Limb (tissue), 2 donors: ENCODE measurements around the gene LGALS3.
A peak's percentile ranks its signal among the peaks of the same experiment; 100 is the strongest.
"Not testable (repeated sequence)": the region's sequence is repeated elsewhere in the genome, so short reads cannot be mapped to it uniquely, and the experiment has no call there.

Source experiments
- DNase-seq, 2 donors: peaks; one replicate each; pipeline ENCODE4 v3.0.0-alpha.2; 2016; ENCODE audit errors: extremely low spot score in 2 of 2

LGALS3 gene

GRCh38 chr14:55129086-55129427 is at the start of gene LGALS3:
LGALS3 (plus strand) TSS chr14:55129252; CDS start chr14:55137374, 8,122 bp downstream.
- peak in 1 of 2 donors; percentile 66 for DNase-seq

DNA sequence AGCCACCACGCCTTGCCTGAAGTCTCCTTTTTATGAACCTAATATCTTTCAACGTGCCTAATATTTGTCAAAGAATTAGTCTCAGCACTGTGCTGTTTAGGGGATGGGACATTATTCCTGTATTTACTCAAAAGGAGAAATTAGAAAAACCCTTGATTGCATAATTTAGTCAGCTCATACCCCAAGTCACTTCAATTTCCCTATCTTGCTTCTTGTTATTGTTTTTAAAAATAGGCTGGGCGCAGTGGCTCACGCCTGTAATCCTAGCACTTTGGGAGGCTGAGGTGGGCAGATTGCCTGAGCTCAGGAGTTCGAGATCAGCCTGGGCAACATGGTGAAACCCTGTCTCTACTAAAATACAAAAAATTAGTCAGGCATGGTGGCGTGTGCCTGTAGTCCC is 49.1 kb upstream of the LGALS3 start:
- not testable (repeated sequence) for DNase-seq

GRCh38 chr14:55084401-55085059 is 44.5 kb upstream of the LGALS3 start:
- DNase-seq, result no peak

GRCh38 chr14:55085060-55085660 is 43.9 kb upstream of the LGALS3 start:
- DNase-seq, result no peak

DNA sequence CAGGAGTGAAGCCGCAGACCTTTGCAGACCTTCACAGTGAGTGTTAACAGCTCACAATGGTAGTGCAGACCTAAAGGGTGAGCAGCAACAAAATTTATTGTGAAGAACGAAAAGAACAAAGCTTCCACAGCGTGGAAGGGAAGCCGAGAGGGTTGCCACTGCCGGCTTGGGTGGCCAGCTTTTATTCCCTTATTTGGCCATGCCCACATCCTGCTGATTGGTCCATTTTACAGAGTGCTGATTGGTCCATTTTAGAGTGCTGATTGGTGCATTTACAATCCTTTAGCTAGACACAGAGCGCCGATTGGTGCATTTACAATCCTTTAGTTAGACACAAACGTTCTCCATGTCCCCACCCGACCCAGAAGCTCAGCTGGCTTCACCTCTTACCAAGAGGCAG is 42.1 kb upstream of the LGALS3 start:
- DNase-seq, result no peak

- no peak for DNase-seq
These were observed 40.7 kb upstream of the LGALS3 start for GRCh38 chr14:55088356-55088755.

- DNase-seq, result peak in 1 of 2 donors; percentile 78
These were observed 36.7 kb upstream of the LGALS3 start for GRCh38 chr14:55092341-55092740.

- DNase-seq, result no peak
These were observed 34.5 kb upstream of the LGALS3 start for GRCh38 chr14:55094292-55095157.

GRCh38 chr14:55097881-55098560 is 31.0 kb upstream of the LGALS3 start:
- no peak for DNase-seq

GRCh38 chr14:55098561-55098898 is 30.5 kb upstream of the LGALS3 start:
- no peak for DNase-seq

GRCh38 chr14:55099756-55100155 is 29.3 kb upstream of the LGALS3 start:
- DNase-seq, result peak in 1 of 2 donors; percentile 65

- DNase-seq, result no peak
These were observed 27.4 kb upstream of the LGALS3 start for GRCh38 chr14:55101698-55102097.

GRCh38 chr14:55102141-55102621 is 26.9 kb upstream of the LGALS3 start:
- peak; percentile 58 to 86 for DNase-seq

DNA sequence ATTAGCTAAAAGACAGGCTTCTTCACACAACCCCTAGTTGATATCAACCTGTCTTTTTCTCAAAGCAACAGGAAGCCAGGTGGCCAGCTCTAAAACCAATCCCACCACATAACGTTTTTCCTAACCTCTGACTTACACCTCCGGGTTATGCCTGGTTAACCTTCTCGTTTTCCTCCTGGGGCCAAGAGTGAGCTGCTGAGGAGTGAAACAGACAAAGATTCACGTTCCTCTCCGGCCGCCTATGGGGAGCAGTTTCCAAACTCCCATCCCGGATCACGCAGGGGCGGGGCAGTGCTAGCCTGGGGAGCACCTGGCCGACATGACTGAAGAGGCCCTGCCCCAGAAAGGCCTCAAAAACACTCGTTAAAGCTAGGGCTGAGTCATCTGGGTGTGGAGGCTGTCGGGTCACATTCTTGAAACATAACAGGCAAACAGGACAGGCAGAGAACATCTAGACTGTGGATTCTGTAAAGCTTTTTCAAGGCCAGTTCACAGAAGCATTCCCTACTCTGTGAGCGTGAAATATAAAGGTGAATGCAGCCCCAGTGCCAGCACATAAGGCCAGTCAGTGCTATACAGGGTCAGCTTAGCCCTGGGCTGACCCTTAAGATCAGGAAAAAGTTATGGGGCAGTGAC is 25.9 kb upstream of the LGALS3 start:
- DNase-seq, result peak; percentile 59 to 65

GRCh38 chr14:55103971-55104954 is 24.8 kb upstream of the LGALS3 start:
- DNase-seq, result no peak

DNA sequence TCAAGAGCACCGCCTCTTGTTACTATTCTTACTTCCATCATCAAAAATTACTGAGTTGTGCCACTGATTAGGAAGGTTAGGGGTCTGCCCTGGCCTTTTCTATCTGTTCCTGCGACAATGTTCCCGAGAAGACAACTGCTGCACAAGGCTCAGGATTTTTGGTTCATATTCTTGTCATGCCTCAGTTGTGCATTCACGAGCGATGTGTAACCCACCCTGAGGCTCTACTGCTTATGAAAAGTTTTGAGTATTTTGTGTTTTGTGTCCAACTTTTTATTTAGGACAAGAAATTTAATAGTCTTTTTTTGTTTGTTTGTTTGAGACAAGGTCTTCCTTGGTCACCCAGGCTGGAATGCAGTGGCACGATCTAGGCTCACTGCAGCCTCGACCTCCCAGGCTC is 23.1 kb upstream of the LGALS3 start:
- DNase-seq, result no peak

DNA sequence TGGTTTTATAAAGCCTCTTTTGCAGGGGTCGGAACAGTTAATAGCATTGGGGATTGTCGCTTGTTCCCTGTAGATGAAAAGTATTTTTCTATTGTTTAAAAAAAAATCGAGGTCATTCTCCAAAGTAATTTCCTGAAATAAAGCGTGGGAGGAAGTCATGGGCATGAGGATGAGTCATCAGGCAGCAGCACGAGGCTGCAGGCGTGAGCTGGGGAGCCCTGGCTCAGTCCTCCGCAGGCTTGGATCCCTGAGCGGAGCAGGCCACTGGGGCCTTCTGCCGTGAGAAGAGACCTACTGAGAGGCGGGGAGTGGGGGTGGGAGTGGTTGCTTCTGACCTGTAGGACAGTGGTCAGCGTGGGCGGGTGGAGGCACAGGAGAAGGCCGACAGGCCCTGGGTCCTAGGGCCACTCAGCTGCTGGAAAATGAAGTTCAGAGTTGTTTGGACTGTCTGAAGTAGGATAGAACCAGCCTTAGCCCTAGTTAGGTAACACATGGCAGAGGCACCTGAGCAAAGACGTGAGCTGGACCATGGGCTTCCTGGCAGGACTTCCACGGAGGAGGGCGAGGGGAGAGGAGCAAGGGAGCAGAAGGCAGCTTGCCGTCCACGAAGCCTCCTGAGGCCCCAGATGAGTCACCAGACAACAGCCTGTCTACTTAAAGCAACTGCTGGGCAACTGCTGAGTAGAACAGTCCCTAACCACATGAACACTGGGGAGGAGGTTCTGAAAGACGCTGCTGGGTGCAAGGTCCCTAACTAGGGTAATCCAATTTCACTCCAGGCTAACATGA is 21.1 kb upstream of the LGALS3 start:
- no peak for DNase-seq

DNA sequence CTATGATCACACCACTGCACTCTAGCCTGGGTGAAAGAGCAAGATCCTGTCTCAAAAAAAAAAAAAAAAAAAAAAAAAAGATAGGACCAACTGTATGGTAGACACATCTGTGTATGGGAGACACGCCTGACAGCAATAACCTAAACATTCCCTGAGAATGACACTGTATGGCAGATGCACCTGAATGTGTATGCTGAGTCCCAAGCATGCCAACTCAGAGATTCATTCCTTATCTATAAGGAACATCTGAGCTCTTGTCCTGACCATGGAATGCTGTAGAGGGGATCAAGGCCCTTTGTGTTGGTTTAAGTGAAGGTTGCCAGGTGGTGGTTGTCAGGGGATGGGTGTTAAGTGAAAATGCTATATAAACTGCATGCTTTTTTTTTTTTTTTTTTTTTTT is 19.2 kb upstream of the LGALS3 start:
- no peak for DNase-seq

DNA sequence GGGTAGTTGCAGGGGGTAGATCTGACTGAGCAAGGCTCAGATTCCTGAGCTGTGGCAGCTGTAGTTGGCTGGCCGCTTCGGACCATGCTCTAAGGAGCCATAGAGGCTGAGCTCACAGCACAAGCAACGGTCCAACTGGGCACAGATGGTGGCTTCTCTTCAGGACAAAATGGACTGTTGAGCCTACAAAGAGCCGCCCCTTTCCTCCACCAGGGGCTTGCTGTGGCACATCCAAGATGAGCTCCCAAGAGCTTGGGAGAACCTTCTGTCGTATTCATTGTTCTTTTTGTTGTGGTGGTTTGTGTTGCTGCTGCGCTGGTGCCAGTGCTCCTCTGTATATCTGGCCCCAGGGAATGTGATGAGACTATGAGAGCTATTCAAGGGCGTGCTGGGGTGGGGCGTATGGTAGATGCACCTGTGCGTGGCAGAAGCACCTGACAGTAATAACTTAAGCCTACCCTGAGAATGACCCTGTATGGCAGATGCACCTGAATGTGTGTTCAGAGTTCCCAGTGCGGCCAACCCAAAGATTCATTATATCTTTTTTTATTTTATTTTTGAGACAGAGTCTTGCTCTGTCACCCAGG is 17.8 kb upstream of the LGALS3 start:
- DNase-seq, result no peak
